GM21447 (cell line): ENCODE results near the gene GABRP.
A peak's percentile ranks its signal among the peaks of the same experiment; 100 is the strongest.
"Not testable (repeated sequence)": the region's sequence is repeated elsewhere in the genome, so short reads cannot be mapped to it uniquely, and the experiment has no call there.

Experiments
- ATAC-seq: cut with Tn5 transposase; IDR thresholded peaks from one replicate; pipeline ENCODE4 v1.9.1; 2021; ENCODE audit not compliant: unreplicated experiment

The GABRP gene

DNA sequence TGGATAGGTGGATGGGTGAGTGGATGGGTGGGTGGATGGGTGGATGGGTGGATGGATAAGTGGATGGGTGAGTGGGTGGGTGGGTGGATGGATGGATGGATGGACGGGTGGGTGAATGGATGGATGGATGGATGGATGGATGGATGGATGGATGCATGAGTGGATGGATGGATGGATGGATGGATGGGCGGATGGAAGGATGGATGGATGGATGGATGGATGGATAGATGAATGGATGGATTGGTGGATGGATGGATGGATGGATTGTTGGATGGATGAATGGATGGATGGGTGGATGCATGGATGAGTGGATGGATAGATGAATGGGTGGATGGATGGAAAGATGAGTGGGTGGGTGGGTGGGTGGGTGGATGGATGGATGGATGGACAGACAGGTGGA is 29.0 kb upstream of the GABRP start:
- ATAC-seq: not testable (repeated sequence)

DNA sequence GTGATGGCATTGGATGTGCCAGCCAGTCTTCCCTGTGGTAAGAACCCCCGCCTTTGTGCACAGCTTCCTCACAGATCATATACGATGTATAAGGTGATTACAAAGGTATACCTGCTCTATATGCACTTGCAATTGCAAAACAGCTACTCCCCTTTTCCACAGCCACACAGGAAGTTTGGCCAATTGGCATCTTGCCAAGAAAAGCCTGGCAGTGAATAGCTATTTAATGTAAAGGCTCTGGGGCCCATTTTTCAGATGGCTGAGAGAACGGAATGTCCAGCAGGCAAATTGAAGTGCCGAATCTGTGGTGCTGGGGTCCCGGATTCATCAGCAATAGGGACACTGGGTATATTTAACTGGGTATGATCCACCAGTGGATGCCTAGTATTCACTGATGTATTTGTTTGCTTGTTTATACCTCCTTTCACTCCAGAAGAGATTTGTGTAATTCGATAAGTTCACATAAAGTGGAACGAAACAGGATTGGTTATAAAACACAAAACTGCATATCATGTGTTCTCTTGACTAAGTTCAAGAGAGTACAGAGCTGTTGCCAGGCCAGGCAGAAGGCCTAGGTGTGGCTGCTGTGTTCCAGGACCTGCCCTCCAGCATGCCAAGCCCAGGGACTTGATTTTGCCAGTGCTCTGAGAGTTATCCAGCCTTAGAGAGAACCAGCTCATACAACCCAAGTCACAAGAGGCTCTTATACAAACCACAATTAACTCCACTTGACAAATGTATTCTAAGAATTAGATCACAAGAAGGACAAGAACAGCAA is 27.7 kb upstream of the GABRP start:
- ATAC-seq: no peak

DNA sequence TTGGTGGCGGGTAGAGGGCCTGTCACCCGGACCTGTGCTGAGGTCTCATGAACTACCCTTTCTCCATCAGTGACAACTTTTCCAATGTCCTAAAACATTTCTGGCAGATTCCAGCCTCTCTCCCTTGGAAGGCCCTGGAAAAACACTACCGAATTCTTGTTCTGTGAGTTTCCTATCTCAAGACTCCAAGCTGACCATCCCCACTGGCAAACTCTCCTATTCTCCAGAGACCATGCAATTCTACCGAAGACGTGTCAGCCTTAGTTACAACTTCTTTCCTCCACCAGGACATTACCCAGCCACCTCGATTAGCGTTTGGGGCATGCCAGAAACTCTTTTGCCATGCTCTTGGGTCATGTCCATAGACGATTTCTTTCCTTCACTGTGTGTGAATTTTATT is 26.8 kb upstream of the GABRP start:
- ATAC-seq: no peak

DNA sequence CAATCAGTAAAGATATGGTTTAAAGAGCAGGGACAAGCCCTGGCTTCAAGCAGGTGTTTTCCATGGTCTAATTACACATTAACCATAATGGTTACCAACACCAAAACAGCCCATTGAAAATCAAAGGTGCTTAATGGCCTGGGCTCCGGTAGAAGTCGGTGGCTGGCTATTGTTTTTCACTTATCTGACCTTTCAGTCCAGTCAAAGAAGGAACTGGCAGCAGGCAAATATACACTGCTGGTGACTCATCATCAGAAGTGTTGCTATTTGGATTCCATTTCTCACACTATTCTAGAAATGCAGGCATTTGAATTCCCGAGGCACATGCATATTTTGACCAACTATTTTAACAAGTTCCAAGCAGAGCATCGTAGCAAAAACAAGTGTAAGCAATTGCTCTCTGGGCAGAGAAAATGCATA is 26.3 kb upstream of the GABRP start:
- peak; percentile 80 for ATAC-seq

DNA sequence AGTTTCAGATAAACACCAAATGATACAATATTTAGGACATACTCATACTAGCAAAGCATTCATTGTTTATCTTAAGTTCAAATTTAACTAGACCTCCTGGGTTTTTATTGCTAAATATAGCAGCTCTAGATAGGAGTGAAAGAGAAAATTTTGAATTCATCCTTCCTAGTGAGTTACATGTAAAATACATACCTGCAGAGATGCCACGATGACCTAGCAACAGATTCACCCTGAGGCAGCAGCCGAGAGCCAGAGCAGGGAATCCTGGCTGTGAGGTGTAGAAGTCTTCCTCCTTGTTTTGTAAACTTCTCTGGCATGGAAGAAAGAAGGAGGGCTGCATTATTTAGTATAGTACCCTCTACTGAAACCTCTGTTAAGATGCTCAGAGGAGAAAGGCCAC is 25.9 kb upstream of the GABRP start:
- no peak for ATAC-seq

DNA sequence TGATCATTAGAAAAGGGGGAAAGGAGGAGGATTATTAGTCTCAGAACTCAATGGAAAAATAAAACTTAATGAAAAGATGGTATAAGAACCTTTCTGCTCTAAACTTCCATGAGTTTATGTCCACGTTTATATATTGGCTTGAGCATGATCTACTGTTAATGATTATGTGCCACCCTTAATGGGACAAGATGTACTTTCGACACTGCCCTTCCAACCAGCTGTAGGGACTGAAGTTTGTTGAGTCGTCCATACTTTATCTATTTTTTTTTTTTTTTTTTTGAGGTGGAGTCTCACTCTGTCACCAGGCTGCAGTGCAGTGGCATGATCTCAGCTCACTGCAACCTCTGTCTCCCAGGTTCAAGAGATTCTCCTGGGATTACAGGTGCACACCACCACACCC is 25.0 kb upstream of the GABRP start:
- ATAC-seq: no peak

- ATAC-seq: no peak
These were observed 23.4 kb upstream of the GABRP start for GRCh38 chr5:170760113-170760512.

DNA sequence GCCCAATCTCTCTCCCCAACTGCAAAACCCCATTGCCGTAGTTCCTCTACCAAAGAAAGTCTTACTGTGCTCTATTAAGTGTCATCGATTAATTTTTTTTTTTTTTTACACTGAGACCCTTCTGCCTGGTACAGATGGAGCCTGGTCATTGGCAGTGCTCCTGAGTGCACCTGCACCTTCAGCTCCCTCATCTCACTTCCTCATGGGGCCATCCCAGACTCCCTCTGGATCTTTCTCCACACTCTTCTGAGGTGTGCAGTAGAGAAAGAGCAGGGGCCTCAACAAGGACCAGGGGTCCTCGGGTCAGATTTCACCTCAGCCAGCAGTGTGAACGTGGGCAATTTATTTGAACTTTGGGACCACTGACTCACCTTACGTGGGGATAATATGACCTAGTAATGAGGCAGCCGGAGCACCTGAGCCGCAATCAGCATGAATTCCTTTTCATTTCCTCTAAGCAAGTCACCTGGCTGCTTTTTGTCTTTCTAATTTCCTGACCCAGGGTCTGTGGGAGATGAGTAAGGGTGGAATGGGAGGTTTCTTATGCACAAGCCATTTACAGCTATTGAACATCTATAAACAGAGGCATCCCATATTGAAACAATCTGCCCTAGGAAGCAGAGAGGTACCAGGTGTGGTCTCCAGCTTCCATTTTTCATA is 22.3 kb upstream of the GABRP start:
- no peak for ATAC-seq

GRCh38 chr5:170761708-170762066 is 21.8 kb upstream of the GABRP start:
- ATAC-seq: no peak

GRCh38 chr5:170762298-170762697 is 21.2 kb upstream of the GABRP start:
- not testable (repeated sequence) for ATAC-seq

GRCh38 chr5:170765868-170766267 is 17.7 kb upstream of the GABRP start:
- ATAC-seq: not testable (repeated sequence)

- no peak for ATAC-seq
These were observed 14.3 kb upstream of the GABRP start for GRCh38 chr5:170769246-170769645.

DNA sequence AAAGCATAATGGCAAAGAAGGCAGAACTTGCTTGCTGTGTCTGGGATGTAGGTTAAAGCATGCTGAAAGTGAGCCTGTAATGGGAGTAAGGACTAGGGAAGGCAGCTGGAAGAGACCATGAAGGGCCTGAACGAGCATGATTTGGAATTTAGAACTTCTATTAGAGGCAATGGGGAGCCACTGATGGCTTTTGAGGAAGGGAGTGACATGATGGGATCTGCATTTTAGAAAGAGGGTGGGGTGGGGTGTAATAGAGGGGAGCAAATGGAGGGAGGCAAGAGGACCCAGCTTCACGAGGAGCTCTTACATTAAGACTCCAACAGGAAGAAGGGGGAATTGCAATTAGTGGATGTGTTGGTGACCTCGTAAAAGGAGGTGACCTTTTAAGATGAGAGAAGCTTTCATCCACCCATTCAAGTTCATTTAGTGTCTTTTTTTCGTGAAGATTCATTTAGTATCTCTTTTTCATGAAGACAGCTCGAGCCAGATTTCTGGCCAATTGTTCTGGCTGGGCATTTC is 13.6 kb upstream of the GABRP start:
- ATAC-seq: no peak

DNA sequence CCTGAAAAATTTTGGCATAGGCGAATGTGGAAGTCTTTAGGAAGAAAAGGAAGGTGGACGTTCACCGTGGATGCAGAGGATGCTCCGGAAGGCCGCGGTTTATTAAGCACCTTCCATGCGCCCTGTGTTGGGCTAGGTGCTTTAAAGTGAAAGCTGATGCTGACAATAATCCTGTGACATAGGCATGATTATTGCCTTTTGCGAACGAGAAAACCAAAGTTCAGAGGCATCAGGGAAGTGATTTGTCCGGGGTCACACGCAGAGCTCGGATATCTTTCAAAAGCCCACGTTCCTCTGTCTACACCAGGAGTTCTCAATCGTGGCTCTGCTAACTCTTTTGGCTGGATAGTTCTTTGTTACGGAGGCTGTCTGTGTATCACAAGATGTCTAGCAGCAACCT is 12.0 kb upstream of the GABRP start:
- no peak for ATAC-seq

GRCh38 chr5:170773024-170773985 is 10.2 kb upstream of the GABRP start:
- ATAC-seq: no peak

DNA sequence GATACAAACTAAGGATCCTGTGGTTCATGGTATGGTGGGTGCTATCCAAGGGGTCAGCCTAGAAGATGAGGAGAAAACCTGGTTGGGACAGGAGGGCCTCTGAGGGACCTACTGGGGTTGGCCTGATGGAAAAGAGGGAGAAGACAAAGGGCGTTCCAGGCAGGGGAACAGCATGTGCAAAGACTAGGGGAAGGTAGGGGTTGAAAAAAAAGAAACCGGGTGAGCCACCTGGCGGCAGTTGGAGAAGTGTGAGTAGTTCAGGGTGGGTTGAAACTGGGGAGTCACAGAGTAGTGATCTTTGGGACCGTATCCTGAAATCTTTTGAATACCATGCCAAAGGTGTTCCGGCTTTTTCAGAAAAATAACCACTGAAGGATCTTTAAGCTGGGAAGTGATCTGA is 8.7 kb upstream of the GABRP start:
- no peak for ATAC-seq

- no peak for ATAC-seq
These were observed 1.6 kb upstream of the GABRP start for GRCh38 chr5:170781946-170782345.

DNA sequence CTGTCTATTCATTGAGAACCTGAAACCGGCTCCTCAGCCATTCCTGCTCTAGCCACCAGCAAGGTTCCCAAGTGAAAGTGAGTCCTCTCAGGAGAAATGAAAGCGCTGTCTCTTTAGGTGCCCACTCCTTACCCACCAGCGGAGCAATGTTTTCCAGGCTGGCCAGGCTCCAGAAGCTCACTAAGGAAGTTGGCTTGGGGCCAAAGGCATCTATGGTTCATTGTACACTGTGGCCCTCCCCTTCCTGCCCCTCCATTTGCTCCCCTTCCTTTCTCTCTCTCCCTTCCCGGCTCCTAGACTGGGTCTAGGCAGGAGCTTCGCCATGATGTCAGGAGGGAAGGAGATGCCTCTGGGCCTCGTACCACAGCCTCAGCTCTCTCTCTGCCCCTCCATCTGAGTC is 1.1 kb upstream of the GABRP start:
- no peak for ATAC-seq

DNA sequence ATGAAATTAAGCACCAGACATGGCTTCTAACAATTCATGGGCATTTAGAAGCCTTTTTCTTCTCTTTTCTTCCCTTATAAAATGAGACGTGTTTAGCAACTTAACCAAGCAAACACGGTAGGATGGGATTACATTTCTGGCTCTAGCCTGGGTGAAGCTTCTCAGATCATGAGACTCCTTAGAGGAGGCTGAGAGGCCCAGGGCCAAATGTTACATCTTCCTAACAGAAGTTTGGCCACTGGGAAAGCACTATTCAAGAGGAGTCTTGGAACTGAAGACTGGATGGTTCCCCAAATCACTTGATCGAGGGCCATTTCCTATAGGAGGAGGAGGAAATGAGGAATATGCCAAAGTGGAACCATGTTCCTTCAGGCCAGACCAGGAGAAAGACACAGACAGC is 1.9 kb downstream of the GABRP start:
- no peak for ATAC-seq

- no peak for ATAC-seq
These were observed 3.7 kb downstream of the GABRP start for GRCh38 chr5:170787216-170787615.

- no peak for ATAC-seq
These were observed 5.2 kb downstream of the GABRP start for GRCh38 chr5:170788626-170789304.
